ENCODE results near the gene MPDZ.
A peak's percentile ranks its signal among the peaks of the same experiment; 100 is the strongest.

The MPDZ gene

DNA sequence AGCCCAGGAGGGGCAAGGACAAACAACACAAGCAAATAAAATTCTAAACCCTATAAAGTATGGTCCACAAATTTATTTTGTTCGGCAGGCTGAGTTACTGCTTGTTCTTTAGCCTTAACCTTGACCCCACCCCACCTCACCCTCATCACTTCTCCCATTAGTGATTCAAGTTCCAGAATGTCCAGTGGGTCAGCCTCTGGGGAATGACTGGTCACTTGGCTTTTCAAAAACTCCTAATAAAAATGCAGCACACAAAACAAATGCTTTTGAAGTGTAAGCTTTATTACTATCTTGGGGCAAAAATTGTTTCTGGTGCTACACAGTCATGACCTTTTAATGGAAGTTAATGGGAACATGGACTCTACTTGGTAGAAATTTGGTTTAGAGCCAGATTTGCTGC, 142.1 kb downstream of the MPDZ start:
- no peak for FAIRE-seq

DNA sequence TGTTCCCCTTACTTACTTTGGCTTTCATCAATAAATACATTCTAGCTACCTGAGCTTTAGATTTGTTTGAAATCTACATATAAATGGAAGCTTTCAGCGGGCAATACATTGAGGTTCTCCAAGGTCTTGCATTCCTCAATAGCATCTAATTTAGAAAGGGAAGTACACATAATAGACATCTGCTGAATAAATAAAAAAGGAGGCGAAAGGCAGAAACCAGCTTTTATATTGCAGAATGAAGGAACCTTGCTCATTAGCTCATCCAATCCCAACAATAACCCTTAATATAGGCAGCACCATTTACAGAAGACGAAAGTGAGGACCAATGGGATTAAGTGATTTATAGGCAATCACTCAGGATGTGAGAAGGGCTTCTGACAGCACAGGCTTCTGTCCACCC, 147.5 kb downstream of the MPDZ start:
- no peak for FAIRE-seq

DNA sequence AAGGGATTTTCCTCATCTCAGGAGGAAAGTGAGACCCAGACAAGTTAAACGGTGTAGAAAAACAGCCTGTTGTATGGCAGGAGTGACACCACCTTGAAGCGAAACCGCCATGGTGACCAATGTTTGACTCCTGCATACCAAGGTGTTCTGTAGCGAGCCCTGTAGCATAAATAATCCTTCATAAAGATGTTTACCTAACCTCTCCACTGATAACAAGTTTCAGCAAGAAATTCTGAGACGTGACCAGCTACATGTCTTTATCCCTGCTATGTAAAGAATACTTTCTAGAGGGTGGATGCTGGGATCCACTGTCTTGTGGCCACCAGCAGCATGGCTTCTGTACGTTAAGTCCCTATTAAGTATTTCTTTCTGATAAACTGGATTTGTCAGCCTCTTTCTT, 148.1 kb downstream of the MPDZ start:
- no peak for FAIRE-seq

DNA sequence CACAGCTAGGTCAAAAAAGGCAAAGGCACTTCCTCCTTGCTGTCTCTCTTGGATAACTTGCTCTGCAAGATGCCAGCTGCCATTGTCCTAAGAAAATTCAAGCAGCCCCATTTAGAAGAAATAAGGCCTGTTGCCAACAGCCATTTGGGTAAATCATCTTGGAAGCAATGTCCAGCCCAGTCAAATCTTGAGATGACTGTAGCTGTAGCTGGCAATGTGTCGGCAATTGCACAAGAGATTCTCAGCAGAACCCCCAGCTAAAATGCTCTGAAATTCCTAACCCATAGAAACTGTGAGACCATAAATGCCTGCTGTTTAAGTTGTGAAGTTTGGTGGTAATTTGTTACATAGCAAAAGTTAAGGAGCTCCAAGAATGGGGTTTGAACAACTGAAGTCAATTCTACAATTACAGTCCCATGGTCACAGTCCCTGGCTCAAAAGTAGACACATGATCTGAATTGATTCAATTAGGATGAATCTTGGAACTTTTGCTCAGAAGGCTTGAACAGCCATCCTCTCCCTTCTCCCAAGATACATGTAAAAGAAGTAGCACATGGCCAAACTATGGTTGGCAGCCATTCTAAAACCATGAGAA, 151.1 kb downstream of the MPDZ start:
- no peak for FAIRE-seq

DNA sequence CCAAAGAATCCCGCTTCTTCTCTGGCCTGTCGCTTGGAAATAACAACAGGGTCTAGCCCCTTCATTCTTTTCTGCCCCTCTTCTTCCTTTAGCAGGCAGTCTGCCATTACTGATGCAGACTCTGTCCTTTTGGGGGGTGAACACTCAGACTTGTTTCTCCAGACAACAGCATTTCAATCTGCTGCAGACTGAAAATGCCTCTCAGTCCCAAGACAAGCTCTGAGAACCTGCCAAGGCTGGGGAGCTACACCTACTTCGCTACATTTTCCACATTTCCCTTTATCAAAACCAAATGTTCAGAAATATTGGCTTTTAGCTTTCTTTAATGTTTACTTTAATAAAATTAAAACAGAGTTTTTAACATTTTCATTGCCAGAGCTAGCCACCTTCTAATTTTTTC, 152.4 kb downstream of the MPDZ start:
- FAIRE-seq, result no peak

DNA sequence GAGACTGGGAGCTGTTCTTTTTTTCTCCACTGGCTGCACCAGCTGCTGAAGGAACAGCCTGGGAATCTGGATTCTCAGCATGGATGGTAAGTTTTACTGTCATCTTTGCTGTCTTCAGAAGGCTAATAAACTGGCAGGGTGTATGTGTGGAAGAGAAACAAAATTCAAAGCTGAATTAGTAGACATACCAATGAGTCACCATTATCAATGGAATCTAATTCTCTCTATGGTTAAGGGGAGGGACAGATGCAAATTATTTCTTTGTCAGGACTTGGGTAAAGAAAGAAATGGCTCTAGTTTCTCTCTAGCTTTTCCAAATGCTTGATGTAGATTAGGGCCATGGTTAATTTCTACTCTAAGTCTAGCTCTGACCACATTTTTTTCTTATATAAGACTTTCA, 154.2 kb downstream of the MPDZ start:
- no peak for FAIRE-seq

DNA sequence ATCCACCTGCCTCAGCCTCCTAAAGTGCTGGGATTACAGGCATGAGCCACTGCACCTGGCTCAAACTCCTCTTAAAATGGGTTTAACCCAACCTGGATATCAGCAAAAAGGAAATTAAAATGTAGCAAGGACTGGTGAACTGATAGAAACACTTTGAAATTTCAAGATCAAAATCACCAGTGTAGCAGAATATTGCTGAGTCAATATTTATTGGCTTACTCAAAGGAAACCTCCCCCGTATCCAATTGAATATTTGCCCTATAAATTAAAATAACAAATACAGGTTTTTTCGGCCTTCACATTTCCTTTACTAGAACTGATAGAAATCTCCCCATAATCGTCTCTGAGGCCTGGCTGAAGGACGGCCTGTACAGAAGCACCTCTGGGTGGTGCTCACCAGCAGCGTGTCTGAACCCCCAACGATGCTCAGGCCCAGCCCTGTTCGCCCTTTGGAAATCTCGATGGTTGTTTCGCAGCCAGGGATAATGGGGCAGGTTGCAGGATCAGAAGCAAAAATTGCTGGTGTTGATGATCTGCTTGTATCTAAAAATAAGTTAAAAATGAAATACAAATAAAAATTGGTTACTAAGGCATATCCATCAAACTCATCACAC, 156.6 kb downstream of the MPDZ start:
- no peak for FAIRE-seq

DNA sequence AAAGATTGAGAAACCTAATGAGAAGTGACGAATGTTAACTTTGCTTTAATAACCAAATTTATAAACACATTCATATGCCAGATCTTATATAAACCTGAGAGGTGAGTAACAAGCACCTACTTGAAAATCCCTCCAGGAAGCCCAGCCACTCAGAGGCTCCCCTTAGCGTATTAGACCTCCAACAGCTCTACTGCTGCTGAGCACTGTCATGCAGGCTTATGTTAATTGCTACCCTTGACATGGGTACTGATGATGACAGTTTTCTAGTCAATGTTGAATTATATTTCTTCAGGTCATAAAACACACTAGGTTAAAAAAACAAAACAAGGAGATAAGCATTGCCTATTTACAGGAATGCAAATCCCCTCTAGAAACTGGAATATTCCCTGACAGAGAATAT, 161.2 kb downstream of the MPDZ start:
- no peak for FAIRE-seq

DNA sequence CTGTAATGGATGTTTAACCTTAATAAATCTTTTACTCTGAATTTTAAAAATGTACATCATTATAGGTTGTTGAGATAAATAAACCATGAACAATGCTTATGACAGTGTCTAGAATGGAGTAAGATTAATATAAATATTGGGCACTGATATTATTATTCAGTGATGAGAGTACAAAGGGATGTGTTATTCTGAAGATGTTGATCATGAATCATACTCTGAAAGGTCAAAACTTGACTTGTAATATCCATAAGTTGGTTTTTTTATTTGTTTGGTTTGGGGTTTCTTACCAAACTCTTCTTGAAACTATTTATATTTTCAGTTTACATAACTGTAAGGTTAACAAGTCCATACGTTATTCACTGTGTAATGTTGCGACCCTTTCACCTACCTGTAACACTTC, 163.2 kb downstream of the MPDZ start:
- FAIRE-seq, result no peak

DNA sequence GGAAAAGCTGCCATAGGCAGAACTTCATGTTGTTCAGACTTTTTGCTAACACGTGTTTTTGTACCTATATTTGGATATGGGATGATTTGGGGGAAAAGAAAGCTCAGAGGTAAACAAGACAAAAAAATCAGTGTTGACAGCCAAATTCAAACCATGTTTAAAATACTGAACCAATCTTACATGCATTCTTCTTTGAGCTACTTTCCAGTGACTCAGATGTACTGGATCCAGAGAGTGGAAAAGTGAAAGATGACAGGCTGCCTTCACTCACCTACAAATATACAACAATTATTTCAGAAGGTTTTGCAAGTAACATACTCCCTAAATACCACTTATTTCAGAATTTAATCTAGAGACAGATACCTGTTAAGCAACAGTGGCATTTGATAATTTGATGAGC, 165.7 kb downstream of the MPDZ start:
- FAIRE-seq, result no peak

DNA sequence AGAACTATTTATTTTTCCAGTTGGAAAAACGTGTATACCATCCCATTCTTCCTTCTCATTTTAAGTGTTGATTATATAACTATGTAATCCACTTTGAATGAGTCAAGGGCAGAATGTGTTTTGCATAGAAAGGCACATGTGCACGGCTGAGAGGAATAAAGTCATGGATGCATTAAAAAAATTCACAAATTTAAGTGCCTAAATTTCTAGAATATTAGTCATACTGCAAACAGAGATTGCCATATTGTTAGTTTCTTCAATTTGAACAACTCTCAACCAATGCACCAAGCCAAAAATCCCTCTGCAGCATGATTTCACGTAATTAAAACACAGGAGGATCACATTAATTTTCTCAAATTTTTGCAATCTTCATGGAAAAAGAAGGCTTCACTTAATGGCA, 166.3 kb downstream of the MPDZ start:
- FAIRE-seq, result no peak

DNA sequence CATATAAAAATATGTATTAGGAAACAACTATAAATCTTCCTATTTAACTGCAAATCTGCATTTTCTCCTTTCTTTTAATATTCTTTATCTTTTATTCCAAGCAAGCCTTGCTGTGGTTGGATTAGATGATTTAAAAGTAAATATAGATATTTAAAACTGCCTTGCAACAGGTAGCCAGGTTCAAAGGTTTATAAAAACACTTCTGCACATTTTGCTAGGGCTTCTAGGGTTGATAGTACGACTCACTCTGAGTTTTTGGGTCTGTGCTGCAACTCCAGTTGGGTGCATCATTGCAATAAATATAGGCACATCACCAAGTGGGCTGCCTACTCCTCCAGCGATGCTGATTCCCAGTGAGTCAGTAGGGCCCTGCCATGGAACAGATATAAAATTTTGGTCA, 167.7 kb downstream of the MPDZ start:
- FAIRE-seq, result no peak

DNA sequence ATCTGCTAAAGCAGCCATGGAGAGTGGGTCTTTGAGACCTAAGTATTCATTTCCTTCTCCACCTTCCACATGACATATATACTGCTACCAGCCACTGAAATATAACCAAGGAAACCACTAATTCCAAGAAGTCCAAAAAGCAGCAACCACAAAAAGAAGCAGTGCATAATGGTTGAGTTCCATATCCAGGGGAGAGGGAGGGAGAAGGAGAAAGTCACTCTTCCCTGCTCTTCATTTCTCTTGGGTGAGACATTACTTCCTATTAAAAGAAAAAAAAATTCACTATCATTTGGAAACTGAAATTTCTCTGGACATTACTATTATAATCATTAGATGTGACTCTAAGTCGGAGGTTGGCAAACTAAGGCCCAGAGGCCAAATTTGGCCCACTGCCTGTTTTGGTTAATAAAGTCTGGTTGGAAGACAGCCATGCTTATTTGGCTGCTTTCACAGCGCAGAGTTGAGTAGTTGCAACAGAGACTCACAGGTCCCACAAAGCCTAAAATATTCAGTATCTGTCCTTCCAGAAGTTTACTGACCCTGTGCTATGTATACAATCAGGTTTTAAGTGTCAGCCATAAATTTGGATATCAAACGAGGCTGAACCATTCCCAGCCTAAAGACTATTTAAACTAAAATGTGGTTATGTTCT, 168.6 kb downstream of the MPDZ start:
- no peak for FAIRE-seq

DNA sequence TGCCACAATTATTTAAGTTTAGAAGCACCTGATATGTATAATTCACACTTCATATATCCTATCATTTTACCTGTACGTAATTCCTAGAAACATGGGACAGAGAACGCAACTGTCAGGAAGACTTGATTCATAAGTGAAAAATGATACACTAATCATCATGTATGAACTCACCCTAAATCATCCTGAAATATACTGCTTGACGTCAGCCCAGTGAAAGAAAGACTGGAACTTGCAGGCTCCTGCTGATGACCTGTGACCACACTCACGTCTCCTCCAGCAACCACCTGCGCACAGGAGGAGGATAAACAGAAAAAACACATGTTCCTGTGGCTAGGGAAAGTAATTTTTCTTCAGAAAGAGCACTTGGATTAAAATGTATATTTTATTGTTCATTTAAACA, 169.7 kb downstream of the MPDZ start:
- FAIRE-seq, result no peak

DNA sequence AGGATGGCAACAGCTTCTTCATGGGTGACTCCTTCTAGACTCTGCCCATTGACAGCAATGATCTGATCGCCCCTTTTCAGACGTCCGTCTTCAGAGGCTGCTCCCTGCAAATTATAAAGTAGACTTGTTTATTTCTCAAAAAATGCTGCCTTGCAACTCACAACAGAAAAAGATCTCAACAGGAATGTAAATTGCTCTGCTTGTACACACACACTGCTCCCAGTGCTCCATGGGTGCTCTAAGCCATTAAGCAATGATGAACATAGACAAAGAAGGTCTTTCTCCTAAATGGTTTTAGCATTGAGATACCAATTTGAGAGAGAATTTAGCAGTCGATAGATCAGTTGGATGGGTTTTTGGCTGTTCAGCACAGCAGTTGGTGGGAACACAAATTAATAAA, 172.5 kb downstream of the MPDZ start:
- FAIRE-seq, result no peak

DNA sequence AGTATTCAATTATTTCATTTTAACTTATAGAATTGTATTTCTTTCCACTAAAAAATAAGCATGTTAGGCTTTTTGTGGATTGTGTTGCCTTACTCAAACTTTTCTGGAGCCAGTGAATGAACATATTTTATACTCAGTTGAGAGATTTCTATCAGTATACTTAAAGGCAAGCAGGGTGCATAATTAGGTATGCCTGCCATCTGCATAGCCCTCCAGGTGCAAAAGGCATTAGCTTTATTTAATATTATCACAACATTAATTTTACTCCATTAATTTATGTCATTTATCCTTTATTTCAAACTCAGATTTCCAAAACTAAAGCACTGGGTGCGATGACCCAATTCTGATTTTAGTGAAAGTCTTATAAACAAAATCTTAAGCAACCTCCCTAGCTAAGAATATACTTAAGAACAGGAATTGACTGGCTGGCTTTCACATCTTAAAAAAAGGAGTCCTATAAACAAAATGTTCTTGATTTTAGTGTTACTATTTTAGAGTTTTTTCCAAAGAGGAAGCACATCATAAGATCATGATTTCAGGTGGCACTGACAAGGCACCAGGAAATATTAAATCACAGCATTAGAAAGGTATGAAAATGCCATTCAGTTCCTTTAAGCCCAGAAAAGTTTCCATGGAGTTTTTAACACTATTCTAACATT, 178.4 kb downstream of the MPDZ start:
- no peak for FAIRE-seq

DNA sequence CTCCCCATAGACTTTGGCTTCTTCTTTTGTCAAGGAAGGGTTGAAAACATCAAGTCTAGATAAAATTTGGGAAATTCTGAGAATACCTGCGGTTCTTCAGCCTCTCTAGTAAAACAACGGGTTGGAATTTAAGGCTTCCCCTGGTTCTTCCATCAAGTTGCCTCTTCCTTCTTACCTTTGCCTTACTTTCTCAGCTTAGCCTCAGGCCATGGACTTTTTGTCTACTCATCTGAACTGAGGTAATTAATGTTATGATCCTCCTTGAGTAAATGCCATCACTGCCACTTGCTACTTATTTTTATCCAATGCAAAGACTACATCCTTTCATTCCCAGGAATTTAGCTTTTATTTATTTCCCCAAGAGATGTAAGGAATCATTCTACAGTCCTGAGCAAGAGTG, 184.4 kb downstream of the MPDZ start:
- FAIRE-seq, result no peak

DNA sequence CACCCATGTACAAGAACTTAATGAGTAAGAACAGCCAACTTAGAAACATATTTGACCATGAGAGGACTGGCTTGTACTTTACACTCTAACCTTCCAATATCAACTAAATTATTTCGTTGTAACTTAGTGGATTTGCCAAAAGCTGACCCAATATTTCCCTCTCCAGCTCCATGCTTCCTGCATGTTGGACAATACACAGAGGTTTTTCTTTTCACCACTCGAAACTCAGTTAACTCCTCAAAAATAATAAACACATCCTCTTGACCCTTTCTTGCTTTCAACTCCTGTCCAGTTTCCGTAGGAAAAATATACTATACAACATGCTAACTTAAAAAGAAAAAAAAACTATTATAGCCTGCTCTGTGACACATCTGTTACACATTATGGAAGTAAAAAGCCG, 188.9 kb downstream of the MPDZ start:
- no peak for FAIRE-seq

DNA sequence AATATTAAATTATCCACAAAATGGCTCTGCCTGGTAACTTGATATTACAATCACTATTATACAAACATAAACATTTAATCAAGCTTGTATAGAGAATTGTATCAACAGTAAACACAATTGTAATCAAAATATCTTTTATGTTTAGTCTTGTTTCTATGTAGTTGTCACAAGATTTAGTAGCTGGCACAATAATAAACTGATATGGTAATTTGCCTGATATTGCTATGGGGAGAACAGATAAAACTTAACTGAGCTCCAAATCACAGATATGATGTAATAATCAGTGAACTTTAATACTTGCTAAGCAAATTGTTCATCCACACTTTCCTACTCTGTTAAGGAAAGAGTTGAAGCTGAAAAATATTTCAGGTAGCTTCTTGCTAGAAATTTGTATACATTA, 189.8 kb downstream of the MPDZ start:
- peak; percentile 24 for FAIRE-seq

DNA sequence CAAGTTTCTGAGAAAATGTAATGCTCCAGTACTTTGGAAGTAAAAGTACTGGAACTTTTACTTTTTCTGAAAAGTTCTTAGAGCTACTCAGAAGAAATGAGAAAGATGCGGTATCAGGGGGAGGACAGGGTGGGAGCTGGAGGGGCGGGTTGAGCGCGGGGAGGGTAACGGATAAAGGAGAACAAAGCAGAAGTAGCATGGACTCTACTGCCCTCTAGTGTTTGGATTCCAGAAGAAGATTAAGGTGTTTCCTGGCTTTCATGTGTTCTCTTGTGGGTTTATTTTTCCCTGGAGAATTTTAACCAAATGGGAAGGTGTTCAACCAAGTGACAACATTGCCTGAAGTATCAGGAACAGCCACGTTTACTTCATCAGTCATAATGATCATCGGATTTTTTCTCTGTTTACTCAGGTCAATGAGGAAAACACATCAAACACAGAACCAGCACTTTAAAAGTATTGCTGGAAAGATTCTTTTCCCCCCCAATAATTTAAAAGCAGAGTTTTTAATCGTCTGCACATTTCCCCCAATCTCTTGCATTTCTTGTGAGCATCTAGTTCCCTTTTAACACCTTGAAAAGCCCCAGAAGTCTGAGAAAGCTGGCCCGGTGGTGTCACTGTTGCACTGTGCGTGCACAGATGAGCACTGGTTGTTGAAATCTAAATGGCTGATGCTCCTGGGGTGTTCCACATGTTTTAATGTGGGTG, 190.6 kb downstream of the MPDZ start:
- FAIRE-seq, result no peak

DNA sequence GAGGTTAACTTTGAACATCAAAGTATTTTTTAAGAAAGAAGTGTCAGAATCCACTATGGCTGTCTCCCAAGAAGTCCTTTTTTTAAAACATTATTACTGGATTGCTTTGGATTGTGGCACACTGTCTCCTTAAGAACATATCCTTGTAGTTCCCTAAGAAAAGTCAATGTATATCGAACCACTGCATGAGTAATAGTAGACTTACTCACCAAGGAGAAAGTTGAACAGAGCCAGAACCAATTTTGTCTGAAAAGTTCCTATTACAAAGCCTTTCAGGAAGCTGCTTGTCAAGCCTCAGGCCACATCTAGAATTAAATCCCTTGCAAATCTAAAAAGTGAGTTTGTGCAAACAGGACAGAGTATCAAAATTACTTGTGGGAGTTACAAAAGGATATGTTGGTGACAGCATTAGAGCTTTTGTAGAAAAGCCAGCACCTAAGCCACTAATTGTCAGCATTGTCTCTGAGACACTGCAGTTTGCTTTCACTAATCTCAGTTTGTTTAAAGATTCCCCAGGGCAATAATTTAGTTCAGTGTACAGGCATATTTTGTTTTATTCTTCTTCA, 195.4 kb downstream of the MPDZ start:
- no peak for FAIRE-seq

DNA sequence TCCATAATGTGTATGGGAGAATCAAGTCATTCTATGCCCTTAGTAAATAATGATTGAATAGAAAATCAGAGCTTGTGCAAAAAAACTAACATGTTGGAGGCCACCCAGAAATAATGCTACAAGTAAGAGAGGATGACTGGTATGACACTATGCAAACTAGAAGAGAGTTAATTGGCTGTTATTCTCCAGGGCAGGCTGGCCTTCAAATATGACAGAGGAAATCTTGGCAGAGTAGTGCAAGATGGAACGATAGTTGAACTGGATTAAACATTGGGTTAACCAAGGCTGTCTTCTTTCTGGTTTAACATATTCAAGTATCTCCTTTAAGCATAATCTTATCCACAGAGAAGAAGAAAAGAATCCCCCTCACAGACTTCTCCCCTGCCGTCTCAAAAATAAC, 196.1 kb downstream of the MPDZ start:
- no peak for FAIRE-seq

DNA sequence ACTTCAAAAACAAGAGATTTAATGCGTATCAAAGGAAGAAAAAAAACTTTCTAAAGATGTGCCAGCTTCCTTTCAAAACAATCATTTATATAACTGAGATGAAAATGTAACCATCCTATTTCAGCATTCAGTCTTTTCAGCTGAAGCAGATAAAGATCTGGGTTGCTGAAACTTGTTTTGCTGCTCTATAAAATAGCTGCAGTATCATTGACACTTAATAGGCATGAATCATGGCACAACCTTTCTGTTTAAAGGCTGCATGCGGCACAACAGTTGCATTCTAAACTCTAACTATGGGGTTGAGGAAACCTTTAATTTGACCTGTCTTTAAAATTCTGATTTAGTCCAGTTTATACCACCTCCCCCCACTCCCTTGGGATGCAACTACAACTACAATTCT, 196.7 kb downstream of the MPDZ start:
- FAIRE-seq, result no peak
